GM21619 (cell line): Measurements from ENCODE around the gene PEF1.

ENCODE experiments used
- ATAC-seq: cut with Tn5 transposase; IDR thresholded peaks from one replicate; pipeline ENCODE4 v1.9.1; 2021; ENCODE audit not compliant: unreplicated experiment

Gene PEF1

GRCh38 chr1:31586376-31587327 is 58.0 kb downstream of the PEF1 start:
- ATAC-seq: no peak

- no peak for ATAC-seq
Observed at GRCh38 chr1:31585736-31586365, 58.8 kb downstream of the PEF1 start.

- no peak for ATAC-seq
Observed at GRCh38 chr1:31584869-31585735, 59.6 kb downstream of the PEF1 start.

GRCh38 chr1:31583995-31584868 is 60.4 kb downstream of the PEF1 start:
- no peak for ATAC-seq

GRCh38 chr1:31583082-31583994 is 61.3 kb downstream of the PEF1 start:
- no peak for ATAC-seq

GRCh38 chr1:31581821-31582810 is 62.6 kb downstream of the PEF1 start:
- ATAC-seq: no peak

- no peak for ATAC-seq
Observed at GRCh38 chr1:31580891-31581603, 63.6 kb downstream of the PEF1 start.

GRCh38 chr1:31580513-31580870 is 64.2 kb downstream of the PEF1 start:
- ATAC-seq: no peak
